GM18502 (cell line): ENCODE results near the gene DNTT.
"Not testable (repeated sequence)": the region's sequence is repeated elsewhere in the genome, so short reads cannot be mapped to it uniquely, and the experiment has no call there.

ENCODE experiments used
- ATAC-seq: cut with Tn5 transposase; IDR thresholded peaks from one replicate; pipeline ENCODE4 v1.9.1; 2021; ENCODE audit warnings: mild to moderate bottlenecking; ENCODE audit not compliant: unreplicated experiment, poor library complexity

DNTT gene

DNA sequence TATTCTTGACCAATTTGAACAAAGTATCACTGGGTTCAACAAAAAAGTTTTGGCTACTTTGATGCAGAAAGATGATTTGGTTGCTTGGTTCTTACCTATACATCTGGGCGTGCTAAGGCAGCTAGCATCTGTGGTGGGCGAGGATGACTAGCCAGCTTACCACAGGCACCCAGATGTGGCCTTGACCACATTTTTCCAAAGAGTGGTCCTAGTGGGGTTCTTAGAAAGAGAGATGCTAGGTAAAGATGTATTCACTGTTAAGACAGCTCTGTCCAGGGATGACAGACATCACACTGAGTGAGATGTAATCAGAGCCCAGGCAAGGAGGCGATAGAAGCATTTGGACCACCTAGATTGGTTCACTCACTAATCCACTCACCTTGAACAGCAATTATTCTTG lies 785 bp downstream of the DNTT start:
- ATAC-seq = no peak

DNA sequence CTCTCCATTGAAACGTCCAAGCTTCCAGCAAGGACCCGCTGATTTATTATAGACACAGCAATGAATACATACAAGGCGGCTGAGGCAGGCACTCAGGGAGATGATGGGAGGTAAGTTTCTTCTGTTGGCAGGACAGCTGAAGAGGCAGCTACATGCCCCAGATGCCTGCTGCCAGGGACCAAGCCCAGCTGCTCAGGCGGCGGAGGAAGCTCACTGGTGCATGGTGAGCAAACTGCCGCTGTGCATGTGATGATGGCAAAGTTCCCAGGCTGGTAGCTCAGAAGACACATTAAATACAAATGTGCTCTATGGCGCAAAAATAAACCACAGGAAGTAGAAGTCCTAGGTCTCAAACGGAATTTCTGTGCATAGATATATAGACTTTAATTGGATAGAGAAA lies 2.3 kb downstream of the DNTT start:
- no peak for ATAC-seq

DNA sequence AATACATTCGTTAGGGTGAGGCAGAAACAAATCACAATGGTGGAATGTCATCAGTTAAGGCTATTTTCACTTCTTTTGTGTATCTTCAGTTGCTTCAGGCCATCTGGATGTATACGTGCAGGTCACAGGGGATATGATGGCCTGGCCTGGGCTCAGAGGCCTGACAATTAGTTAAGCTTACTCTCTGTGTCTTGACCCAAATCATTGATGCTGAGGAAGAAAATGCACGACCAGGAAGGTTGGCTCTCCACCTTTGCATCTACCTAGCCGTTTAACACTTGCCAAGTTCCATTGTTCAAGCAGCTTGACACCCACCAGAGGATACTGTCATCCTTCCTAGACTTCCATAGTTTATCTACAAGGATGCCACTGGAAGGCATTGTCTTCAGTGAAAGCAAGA lies 4.6 kb downstream of the DNTT start:
- ATAC-seq = not testable (repeated sequence)

DNA sequence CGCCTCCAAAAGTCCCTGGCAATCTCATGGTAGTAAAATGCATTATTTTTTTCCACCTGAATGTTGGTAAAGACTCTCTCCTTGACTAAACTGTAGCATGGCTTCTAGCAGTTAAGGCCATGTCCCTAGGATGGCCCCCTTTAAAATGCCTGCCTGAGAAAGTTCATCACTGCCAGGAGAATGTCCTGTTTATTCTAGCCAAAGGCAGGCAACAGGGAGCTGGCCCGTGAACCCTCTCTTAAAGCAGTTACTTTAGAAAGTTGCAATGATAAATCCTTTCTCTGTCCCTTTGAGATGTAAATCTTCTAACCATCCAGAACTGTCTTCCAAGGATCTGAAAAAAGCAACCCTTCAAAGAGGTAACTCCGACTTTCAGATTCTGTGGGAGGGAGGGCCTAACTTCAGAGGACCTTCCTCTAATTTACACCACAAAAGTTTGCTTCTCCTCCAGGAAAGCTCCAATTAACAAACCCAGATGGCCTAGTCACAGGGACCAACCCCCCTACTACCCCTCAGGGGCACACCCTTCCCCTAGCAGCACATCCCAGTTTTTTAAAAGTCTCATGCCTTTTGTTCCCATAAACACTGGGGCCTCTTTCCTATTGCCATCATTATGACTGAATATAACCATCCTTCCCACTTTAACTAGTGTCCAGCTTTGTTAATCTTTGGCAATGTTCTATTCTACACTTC lies 5.5 kb downstream of the DNTT start:
- no peak for ATAC-seq

DNA sequence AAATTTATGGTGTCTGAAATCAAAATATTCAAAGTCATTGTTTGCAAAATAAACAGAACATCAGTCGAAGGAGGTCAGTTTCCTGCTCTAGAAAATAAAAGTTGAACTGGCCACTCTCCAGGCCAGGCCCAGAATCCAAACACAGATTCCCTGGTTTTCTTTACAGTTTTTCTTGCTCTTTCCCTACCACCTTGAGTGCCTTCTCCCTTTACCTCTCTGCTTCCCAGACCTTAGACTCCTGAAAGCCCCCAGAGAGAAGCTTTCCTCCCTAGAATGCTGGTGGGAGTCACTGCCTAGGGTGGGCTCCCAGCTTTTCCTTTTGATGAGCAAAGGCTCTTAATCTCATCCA lies 6.1 kb downstream of the DNTT start:
- ATAC-seq = no peak

DNA sequence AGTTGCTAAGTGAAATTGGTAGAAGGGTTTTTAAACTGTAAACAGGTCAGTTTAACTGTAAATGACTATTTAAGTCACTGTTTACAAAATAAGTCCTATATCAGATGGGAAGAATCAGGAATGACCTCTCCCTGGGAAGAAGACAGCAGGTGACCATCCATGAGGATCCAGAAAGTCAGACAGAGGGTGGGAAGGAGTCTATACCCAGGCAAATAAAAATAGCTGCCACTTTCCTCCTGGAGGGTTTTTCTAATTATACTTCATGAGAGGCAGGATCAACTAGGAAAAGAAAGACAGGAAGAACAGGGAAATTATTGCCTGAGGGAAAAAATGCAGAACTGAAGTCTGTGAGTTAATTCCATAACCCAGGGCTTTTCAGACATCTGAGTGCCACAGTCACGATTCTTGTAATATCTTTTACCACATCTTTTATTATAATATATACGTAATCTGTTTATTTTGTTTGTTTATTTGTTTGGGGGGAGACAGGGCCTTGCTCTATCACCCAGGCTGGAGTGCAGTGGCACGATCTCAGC lies 7.0 kb downstream of the DNTT start:
- no peak for ATAC-seq

DNA sequence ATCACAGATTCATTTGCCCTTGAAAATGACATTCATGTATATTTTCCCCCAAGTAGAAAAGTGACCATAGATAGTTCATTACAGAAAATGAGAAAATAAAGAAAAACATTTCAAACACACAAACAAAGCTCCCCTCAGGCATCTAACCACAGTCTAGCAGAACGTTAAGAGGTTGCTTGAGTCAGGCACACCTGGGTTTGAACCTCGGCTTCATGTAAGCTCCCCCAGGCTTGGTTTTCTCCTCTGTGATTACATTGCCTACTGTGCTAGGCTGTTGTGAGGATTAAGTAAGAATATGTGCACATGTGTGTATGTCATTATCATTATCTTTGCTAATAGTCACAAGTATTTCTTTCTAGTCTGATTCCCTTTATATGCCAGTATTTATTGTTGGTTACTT lies 9.1 kb downstream of the DNTT start:
- ATAC-seq = no peak

DNA sequence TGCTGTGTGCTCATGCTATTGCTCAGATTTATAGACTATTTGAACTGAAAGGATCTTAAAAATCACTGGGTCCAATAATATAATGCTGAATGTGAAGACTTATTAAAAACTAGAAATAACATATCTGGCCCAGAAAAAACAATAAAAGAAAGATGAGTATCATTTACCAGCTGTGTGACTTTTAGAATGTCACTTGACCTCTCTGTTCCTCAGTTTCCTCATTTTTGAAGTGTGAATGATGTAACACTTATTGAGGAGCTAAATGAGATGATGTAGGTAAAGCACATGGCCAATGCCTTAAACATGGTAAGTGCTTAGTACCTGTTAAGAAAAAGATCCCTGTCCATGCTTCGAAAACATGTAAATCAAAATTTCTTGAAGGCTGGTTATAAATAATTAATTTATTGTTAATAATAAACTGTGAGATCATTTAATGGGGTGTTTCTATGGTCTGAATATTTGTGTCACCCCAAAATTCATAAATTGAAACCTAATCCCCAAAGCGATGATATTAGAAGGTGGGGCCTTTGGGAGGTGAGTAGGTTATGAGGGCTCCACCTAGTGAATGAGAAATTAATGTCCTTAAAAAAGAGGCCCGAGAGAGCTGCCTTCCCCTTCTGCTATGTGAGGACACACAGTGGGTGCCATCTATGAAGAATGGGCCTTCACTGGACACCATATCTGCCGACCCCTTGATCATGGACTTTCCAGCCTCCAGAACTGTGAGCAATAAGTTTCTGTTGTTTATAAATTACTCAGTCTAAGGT lies 13.0 kb downstream of the DNTT start:
- ATAC-seq = no peak

DNA sequence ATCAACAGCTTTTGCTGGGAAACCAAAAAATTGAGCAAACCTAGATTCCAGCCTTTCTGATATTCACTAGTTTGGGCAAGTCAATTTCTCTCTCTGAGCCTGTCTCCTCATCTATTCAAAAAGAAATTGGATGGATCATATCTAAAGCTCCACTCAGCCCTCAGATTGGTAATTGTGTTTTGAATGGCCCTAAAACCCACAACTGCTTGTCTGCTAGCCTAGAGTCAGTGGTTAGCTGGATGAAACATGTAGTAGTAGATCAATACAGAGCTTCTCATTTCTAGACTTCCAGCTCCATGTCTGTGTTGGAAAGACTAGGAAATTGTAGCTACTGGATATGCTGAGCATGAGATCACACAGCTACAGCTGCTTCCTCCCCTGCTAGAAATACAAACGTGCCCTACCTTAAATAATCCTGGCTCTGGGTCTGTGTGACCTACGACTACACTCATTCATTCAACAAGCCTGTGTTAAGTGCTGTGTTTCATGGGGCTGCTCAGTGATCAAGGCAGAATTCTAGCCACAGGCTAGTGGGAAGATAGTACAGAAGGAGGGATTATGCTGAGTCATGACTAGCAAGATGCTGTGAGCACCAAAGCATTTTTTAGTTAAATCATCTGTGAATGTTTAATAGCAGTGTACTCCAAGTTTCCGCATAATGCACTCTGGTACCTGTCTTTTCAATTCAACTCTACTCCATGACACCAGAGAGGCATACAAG lies 15.7 kb downstream of the DNTT start:
- ATAC-seq = no peak

DNA sequence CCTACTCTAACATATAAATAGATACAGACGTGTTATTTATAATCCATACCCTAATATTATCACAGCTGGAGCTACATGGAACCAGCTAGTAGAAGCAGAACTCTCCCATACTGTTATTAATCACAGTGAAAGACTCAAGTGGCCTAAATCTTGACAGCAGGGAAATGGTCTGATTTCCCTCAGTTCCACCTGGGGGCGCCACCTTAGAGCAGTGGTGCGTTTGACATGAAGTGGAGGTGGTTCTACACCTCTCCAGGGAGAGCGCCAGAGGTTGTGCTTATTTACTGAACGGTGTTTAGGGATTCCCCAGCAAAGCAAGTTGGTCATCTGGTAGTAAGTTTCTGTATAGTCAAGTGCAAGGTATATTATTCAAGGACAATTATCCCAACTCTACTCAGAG lies 17.6 kb downstream of the DNTT start:
- ATAC-seq = no peak

DNA sequence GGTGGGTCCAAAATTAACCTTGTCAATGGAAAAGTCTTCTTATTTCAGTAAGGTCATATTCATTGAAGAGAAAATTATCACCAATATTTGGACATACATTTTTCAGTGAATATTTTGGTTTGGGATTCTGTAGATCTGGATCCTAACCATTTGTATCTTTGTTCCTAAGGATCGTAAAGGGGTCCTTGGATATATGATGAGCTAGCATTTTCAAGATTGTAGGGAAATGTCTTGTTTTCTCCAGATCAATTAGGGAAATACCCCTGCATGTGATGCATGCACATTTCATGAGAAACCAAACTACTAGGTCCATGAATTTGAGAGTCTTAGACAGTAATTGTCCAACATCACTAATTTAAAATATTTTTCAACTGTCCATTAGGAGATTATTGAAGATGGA lies 18.0 kb downstream of the DNTT start:
- no peak for ATAC-seq

DNA sequence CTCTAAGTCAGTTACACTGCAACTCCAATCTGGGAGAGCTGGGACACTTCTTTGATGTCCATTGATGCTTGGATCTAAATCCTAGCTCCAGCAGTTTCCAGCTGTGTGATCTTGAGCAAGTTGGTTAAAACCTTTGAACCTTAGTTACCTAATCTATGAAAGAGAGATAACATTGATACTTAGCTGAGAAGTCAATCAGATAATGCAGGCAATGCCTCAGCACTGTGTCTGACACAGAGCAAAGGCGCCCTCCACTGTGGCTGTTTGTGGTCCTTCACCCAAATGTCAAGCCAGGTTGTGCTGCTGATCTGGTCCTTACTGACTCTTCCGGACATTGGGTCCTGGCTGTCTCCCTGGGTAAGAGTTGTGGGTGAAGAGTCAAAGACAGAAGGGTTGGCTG lies 20.2 kb downstream of the DNTT start:
- ATAC-seq = no peak

DNA sequence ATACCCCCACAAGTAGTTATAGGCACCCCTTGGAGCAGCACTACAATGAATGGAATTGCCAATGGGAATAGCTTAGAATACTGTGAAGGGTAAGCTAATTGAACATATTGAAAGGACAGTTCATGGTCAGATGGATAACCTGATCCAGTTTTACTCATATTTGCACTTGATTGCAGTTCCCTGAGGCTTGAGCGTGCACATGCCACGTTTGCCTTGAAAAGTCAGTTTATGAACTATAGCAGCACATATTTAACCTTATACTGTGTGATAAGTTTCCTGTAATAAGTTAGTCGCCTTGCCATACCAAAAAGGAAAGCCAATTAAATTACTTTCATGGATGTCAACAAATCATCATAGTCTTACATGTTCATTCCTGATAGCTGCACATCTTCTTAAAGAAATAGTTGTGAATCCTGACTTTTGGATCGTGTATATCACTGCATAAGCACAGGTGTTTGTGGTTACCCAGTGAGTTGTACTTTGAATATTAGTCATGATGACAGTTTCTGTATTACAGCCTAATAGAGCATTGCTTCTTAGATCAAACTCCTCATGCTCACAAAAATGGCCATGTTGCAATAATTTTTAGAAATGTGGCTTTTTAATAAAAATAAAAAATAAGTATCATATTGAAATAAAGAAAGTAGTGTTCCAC lies 21.6 kb downstream of the DNTT start:
- peak; percentile 97 for ATAC-seq

DNA sequence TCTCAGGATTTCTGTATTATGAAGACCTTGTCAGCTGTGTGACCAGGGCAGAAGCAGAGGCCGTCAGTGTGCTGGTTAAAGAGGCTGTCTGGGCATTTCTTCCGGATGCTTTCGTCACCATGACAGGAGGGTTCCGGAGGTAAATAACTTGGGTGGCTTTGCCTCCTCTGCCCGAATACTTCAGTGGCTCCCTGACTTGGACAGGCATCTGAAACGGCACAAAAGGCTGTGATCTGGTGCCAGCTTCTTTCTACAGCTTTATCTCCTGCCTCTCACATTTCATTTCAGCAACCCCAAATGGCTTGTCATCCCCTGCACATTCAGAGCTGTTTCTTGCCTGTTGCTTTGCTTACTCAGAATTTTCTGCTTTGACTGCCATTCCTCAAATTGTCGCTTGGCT lies 23.2 kb downstream of the DNTT start:
- no peak for ATAC-seq

DNA sequence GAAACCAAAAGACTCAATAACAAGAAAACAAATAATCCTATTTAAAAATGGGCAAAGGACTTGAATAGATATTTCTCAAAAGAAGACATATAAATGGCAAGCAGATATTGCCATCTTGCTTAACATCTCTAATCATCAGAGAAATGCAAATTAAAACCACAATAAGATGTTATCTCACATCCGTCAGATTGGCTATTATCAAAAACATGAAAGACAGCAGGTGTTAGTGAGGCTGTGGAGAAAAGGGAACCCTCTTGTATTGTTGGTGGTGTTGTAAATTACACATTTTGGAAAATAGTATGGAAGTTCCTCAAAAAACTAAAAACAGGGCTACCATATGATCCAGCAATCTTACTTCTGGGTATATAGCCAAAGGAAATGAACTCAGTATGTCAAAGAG lies 28.9 kb downstream of the DNTT start:
- no peak for ATAC-seq

DNA sequence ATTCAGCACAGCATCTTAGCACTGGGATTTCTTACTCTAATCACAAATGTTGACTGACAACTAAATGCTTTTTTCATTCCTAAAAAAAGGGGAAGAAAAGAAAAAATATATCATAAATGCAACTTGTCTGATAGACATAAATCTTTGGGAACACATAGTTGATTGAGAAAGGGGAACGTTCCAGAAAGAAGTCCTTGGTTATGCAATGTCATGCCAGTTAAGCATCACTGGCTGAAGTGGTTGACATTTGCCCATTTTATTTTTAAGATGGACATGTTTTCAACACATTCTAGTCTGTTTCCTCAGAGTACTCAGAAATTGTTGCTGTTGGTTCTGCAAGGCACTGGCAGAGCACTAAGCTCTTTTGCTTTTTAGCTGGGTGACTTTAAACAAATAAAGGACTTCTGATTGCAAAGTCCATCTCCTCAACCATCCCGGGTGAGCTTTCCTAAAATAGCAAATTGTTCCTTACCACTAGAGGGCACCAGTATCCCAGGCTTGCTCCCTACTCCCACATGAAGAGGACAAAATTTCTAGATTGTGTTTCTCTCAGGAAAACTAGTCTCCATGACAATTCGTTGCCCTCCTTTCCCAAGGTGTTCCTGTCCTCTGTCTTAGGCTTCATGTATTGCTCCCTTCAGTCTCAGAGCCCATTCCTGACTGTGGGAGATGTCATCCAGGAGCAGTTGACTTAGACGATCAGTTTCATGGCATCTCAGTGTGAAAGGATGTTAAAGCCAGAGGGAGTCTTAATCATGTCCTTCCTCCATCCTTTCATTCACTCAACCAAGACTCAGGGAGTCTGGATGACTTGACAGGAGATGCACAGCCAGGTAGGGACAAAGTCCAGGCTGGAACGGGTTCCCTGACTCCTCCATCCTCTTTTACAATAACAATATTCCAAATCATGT lies 30.6 kb downstream of the DNTT start:
- no peak for ATAC-seq

DNA sequence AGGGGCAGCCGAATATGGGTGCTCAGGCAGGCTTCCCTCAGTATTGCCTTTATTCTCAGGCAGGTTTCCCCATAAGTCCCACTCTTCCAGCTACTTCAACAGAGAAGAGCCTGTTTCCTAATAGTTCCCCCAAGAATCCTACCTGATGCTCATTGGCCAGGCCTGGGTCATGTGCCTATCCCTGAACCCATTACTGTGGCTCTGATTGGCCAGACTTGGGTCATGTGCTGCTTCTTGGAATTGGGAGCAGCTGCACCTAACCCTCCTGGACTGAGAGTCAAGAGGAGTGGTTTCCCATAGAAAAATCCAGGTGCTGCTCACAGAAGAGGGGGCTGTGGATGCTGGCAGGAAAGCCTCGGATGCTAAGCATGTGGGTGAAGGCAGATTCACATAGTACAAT lies 32.9 kb downstream of the DNTT start:
- ATAC-seq = no peak

DNA sequence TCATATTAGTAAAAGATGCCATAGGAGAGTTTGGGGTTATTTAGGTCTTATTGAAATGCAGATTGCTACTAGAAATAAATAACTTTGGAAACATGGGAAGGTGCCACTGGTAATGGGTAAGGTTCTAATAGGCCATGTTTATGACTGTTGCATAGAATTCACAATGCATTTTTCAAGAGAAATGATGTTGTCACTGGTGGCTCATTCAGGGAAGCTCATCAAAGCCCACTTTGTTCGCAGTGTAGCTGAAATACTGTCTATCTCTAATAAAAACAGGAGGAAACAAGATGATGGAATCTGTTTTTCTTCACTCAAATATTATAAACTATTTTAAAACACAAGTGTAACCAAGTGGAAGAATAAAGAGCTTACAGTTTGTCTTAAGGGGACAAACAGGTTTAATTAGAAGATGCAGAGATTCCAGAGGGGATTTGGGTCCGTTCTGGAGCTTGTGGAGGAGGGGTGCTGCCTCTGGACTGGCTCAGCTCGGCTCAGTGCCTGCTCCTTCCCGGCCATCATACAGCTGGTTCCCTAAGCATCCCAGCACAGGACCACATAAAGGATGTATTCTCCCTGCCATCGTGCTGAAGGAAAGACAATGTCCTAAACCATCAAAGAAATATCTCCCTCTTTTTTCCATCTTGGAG lies 34.2 kb downstream of the DNTT start:
- ATAC-seq = no peak

DNA sequence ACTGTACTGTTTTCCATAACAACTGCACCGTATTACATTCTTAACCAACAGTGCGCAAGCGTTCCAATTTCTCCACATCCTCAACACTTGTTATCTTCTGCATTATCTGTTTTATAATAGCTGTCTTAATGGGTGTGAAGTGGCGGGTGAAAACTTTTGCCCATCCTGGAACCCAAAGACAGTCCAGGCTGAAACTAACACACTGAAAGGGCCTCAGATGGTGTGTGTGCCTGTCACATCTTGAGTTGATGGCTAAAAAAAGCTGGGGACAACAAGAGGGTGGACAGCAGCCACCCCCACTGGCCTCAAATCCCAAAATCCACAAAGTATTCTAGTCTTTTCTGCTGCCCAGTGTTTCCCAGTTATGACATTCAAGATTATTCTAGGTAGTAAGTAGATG lies 35.1 kb downstream of the DNTT start:
- ATAC-seq = no peak
